ENCODE measurements around the gene NR2C2.

DNA sequence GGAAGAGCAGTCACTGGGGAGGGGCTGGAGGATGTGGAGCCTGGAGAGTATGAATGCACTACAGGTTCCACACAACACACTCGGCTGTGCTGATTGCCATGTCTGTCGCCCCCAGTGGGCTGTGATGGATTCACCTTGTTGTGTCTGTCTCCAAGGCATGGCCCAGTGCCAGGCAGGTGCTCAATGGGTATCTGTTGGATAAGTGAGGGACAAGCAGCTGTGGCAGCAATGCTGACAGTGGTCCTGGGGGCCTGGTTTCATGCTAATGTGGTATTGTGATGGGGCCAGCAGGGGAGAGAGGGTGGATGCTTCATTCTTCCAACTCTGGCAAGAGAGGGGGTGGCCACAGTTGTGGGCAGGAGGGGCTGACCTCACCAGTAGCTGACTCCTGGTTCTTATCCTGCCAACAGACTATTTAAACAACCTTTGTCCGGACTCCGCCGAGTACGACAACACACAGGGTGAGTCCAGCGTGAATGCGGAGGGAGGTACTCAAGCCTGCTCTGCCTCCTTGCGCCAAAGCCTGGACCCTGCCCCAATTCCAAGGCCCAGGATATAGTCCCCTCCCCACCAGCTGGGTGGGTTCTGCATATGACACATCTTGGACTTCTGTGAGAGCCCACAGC is 47.3 kb upstream of the NR2C2 start:
- TF ChIP-seq POLR2A (IDR thresholded peaks at IDR 0.05) = peak; percentile 25
- TF ChIP-seq, protein P1, sequence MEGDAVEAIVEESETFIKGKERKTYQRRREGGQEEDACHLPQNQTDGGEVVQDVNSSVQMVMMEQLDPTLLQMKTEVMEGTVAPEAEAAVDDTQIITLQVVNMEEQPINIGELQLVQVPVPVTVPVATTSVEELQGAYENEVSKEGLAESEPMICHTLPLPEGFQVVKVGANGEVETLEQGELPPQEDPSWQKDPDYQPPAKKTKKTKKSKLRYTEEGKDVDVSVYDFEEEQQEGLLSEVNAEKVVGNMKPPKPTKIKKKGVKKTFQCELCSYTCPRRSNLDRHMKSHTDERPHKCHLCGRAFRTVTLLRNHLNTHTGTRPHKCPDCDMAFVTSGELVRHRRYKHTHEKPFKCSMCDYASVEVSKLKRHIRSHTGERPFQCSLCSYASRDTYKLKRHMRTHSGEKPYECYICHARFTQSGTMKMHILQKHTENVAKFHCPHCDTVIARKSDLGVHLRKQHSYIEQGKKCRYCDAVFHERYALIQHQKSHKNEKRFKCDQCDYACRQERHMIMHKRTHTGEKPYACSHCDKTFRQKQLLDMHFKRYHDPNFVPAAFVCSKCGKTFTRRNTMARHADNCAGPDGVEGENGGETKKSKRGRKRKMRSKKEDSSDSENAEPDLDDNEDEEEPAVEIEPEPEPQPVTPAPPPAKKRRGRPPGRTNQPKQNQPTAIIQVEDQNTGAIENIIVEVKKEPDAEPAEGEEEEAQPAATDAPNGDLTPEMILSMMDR (IDR thresholded peaks at IDR 0.05) = peak in 2 of 4 donors; percentile 21 to 27
